ENCODE results near the gene ZBTB40.

DNA sequence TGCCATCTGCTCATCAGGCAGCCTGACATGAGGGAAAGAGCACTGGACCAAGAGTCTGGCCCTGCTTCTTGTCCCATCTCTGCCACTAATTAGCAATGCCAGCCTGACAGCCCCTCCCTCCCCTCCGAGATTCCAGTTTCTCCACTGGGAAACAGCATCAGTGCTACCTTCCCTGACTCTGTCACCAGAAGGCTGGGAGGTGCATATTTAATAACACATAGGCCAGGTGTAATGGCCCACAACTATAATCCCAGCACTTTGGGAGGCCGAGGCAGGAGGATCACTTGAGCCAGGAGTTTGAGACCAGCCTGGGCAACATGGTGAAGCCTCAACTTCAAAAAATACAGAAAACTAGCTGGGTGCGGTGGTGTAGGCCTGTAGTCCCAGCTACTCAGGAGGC, 41.2 kb upstream of the ZBTB40 start:
- TF ChIP-seq, protein P1, sequence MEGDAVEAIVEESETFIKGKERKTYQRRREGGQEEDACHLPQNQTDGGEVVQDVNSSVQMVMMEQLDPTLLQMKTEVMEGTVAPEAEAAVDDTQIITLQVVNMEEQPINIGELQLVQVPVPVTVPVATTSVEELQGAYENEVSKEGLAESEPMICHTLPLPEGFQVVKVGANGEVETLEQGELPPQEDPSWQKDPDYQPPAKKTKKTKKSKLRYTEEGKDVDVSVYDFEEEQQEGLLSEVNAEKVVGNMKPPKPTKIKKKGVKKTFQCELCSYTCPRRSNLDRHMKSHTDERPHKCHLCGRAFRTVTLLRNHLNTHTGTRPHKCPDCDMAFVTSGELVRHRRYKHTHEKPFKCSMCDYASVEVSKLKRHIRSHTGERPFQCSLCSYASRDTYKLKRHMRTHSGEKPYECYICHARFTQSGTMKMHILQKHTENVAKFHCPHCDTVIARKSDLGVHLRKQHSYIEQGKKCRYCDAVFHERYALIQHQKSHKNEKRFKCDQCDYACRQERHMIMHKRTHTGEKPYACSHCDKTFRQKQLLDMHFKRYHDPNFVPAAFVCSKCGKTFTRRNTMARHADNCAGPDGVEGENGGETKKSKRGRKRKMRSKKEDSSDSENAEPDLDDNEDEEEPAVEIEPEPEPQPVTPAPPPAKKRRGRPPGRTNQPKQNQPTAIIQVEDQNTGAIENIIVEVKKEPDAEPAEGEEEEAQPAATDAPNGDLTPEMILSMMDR (IDR thresholded peaks at IDR 0.05): no peak
- no peak for TF ChIP-seq POLR2A (IDR thresholded peaks at IDR 0.05)

All from Peyer's patch (tissue), 4 donors.